SK-N-SH (cell line): ENCODE results near the gene SLC4A2. TPM values are rescaled to one million over a fixed set of nuclear protein-coding genes. Genes with fewer than 3 reads are reported as not detected.

Experiments
- CTCF ChIA-PET: fragments of 300-600, 350-600 bp; formaldehyde crosslinking; extraction: SDS; loops from one replicate; lab custom pipeline; 2021; lab: Yijun Ruan, JAX
- POLR2A ChIA-PET: fragments of 350-600 bp; sonication (Branson Sonifier 250); formaldehyde crosslinking; extraction: SDS; loops from one replicate; lab custom pipeline; 2020; ENCODE audit warnings: antibody characterized with exemption, inconsistent platforms; lab: Yijun Ruan, JAX
- DNase-seq: peaks from one replicate; pipeline ENCODE4 v3.0.0; 2012
- H2AFZ ChIP-seq: fragments of 200-600 bp; sonication (generic); 2 replicates; pipeline ENCODE4 v1.8.1; 2016; ENCODE audit warnings: antibody characterized with exemption, mild to moderate bottlenecking, low read depth
- H3F3A ChIP-seq: fragments of 200-600 bp; sonication (generic); replicated peaks from 2 replicates; pipeline ENCODE3; 2016; ENCODE audit warnings: antibody characterized with exemption, mild to moderate bottlenecking; ENCODE audit not compliant: insufficient read depth
- H3K27ac ChIP-seq, 2 experiments: fragments of 200-500 bp in 1 of 2; fragments of 200-600 bp in 1 of 2; sonication (Bioruptor generic) in 1 of 2; sonication (generic), shearing (Covaris generic) in 1 of 2; 2 replicates each; pipeline versions ENCODE4 v1.5.1 to v1.6.1; 2014 to 2016; ENCODE audit warnings: low read depth in 2 of 2, inconsistent platforms in 1 of 2, low read length in 1 of 2, mild to moderate bottlenecking in 1 of 2, mixed read lengths in 1 of 2
- H3K27me3 ChIP-seq: fragments of 200-600 bp; sonication (generic), shearing (Covaris generic); 2 replicates; pipeline ENCODE4 v1.6.1; 2016; ENCODE audit warnings: mixed run types; ENCODE audit not compliant: insufficient read depth
- H3K36me3 ChIP-seq, 2 experiments: fragments of 200-500 bp in 1 of 2; fragments of 200-600 bp in 1 of 2; sonication (Bioruptor generic) in 1 of 2; sonication (generic) in 1 of 2; replicated peaks in 1 of 2; 2 replicates each; pipeline versions ENCODE3 to v1.5.1; 2014 to 2016; ENCODE audit warnings: low read length in 1 of 2, mild to moderate bottlenecking in 1 of 2; ENCODE audit not compliant: insufficient read depth in 2 of 2, control insufficient read depth in 1 of 2
- H3K4me1 ChIP-seq, 2 experiments: fragments of 200-500 bp in 1 of 2; fragments of 200-600 bp in 1 of 2; sonication (Bioruptor generic) in 1 of 2; sonication (generic), shearing (Covaris generic) in 1 of 2; 2 replicates each; pipeline versions ENCODE4 v1.5.1 to v1.6.1; 2014 to 2016; ENCODE audit warnings: low read depth in 1 of 2, low read length in 1 of 2, mixed run types in 1 of 2; ENCODE audit not compliant: insufficient read depth in 2 of 2, control insufficient read depth in 1 of 2
- H3K4me2 ChIP-seq: fragments of 200-600 bp; sonication (generic), shearing (Covaris generic); 2 replicates; pipeline ENCODE4 v1.6.1; 2017; ENCODE audit warnings: mixed run types
- H3K4me3 ChIP-seq, 2 experiments: fragments of 200-500 bp in 1 of 2; fragments of 200-600 bp in 1 of 2; sonication (Bioruptor generic) in 1 of 2; sonication (generic), shearing (Covaris generic) in 1 of 2; 2 replicates each; pipeline versions ENCODE4 v1.5.1 to v1.8.1; 2014 to 2016; ENCODE audit warnings: low read depth in 2 of 2, inconsistent platforms in 1 of 2, low read length in 1 of 2, mild to moderate bottlenecking in 1 of 2, mixed read lengths in 1 of 2, moderate library complexity in 1 of 2
- H3K79me2 ChIP-seq: fragments of 200-600 bp; sonication (generic); 2 replicates; pipeline ENCODE4 v1.8.1; 2017; ENCODE audit warnings: mild to moderate bottlenecking; ENCODE audit not compliant: insufficient read depth
- H3K9ac ChIP-seq: fragments of 200-600 bp; sonication (generic); 2 replicates; pipeline ENCODE4 v1.6.1; 2017; ENCODE audit warnings: mixed run types
- H3K9me2 ChIP-seq: fragments of 200-600 bp; sonication (generic); 2 replicates; pipeline ENCODE4 v1.6.1; 2017; ENCODE audit warnings: mixed run types
- H3K9me3 ChIP-seq: fragments of 200-600 bp; sonication (generic); 2 replicates; pipeline ENCODE4 v1.6.1; 2017; ENCODE audit warnings: mixed run types, mild to moderate bottlenecking, moderate library complexity
- H4K20me1 ChIP-seq: fragments of 200-600 bp; sonication (generic); 2 replicates; pipeline ENCODE4 v1.6.1; 2017; ENCODE audit warnings: mild to moderate bottlenecking, mixed run types; ENCODE audit not compliant: insufficient read depth
- FOXJ3 ChIP-seq: sonication (generic); formaldehyde crosslinking; IDR thresholded peaks from 2 replicates; pipeline ENCODE4 v1.5.1; 2020; ENCODE audit warnings: mild to moderate bottlenecking, missing genetic modification reagents
- FOXM1 ChIP-seq: IDR thresholded peaks from 2 replicates; pipeline ENCODE4 v1.4.0; 2012; ENCODE audit warnings: low read depth, mild to moderate bottlenecking
- GATA2 ChIP-seq: sonication (generic); formaldehyde crosslinking; IDR thresholded peaks from 2 replicates; pipeline ENCODE4 v1.5.0; 2020; ENCODE audit warnings: mild to moderate bottlenecking, missing genetic modification reagents
- IRF3 ChIP-seq: fragments of 150-350 bp; IDR thresholded peaks from 2 replicates; pipeline ENCODE4 v1.6.1; 2016; ENCODE audit warnings: mild to moderate bottlenecking, low read depth, low read length
- NFIC ChIP-seq: IDR thresholded peaks from 2 replicates; pipeline ENCODE4 v1.4.0; 2012; ENCODE audit warnings: borderline replicate concordance
- NRF1 ChIP-seq: IDR thresholded peaks from 2 replicates; pipeline ENCODE4 v1.6.1; 2012; ENCODE audit warnings: low read depth, mild to moderate bottlenecking, low read length
- POLR2AphosphoS5 ChIP-seq: IDR thresholded peaks from 2 replicates; pipeline ENCODE4 v1.6.1; 2012; ENCODE audit warnings: low read depth, low read length
- RAD21 ChIP-seq: IDR thresholded peaks from 2 replicates; pipeline ENCODE4 v1.6.1; 2012; ENCODE audit warnings: mild to moderate bottlenecking, low read length
- TAF1 ChIP-seq: IDR thresholded peaks from 2 replicates; pipeline ENCODE4 v1.6.1; 2012; ENCODE audit warnings: low read depth, mild to moderate bottlenecking, low read length, moderate library complexity, borderline replicate concordance
- TEAD4 ChIP-seq: IDR thresholded peaks from 2 replicates; pipeline ENCODE4 v1.4.0; 2012; ENCODE audit warnings: mild to moderate bottlenecking, borderline replicate concordance; ENCODE audit not compliant: insufficient read depth
- YY1 ChIP-seq: IDR thresholded peaks from 2 replicates; pipeline ENCODE4 v1.4.0; 2012; ENCODE audit warnings: low read depth, mild to moderate bottlenecking
- WGBS: methylation state at CpG from one replicate; pipeline ENCODE4 v1.1.6; 2017; ENCODE audit warnings: low lambda C conversion rate; 5-methylcytosine and 5-hydroxymethylcytosine counted together
- polyA plus RNA-seq, 3 experiments: library from polyadenylated mRNA; depleted of rRNA; stranded (reverse); fragments of >200 nt; gene quantifications; 2 replicates each; pipeline ENCODE4 v1.2.3, GENCODE V29; 2012
- TF ChIP-seq, protein P1 (sequence below): fragments of 150-350 bp; IDR thresholded peaks from 2 replicates; pipeline ENCODE4 v1.6.1; 2017; ENCODE audit warnings: antibody characterized with exemption, low read length, low read depth, borderline replicate concordance
- TF ChIP-seq, protein P2 (sequence below): IDR thresholded peaks from 2 replicates; pipeline ENCODE4 v1.4.0; 2012; ENCODE audit warnings: low read depth, borderline replicate concordance

SLC4A2 gene
- polyA plus RNA-seq, 1 of the 3 experiments (the other 2 are of a cell fraction): 167 TPM

DNA sequence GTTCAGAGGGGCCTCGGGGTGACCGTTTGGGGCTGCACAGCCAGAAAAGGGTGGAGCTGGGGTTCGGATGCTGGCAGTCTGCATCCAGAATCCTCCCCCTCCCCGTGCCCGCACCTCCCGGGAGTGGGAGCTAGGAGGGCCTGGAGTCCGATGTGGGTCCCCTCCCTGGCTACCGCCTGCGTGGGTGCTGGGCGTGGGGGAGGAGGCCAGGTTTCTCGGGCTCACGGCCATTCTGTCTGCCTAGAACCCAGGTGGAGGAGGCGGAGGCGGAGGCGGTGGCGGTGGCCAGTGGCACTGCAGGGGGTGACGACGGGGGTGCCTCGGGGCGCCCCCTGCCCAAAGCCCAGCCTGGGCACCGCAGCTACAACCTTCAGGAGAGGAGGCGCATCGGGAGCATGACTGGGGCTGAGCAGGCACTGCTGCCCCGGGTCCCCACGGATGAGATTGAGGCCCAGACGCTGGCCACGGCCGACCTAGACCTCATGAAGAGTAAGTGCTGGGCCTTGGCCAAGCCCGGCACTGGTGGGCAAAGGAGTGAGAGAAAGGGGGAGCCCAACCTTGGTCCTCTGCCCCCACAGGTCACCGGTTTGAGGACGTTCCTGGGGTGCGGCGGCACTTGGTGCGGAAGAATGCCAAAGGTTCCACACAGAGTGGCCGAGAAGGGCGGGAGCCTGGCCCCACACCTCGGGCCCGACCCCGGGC lies 7.0 kb downstream of the SLC4A2 start:
- peaks cover 6 to 10% of the 10 kb centered on the region in 2 experiments; a peak in 3 of 4 replicates for H3K4me1 ChIP-seq
- H3K27ac ChIP-seq: no peak overlapping the region
- no peaks in the 10 kb centered on the region for H3F3A ChIP-seq
- H3K4me3 ChIP-seq: no peak overlapping the region
- CTCF ChIA-PET: interaction anchor here (0.7 to 12.2 kb wide), 8 partner anchors 7 to 103 kb away, joined by 3 to 126 read pairs (median 6); partner anchors contain the start of genes CDK5 and SLC4A2
- no peak overlapping the region for H2AFZ ChIP-seq
- H3K9me3 ChIP-seq: no peaks in the 10 kb centered on the region
- no peak for DNase-seq
- no peaks in the 10 kb centered on the region for H3K9me2 ChIP-seq
- no peak overlapping the region for H3K9ac ChIP-seq
- H4K20me1 ChIP-seq: peaks cover 30% of the 10 kb centered on the region
- H3K36me3 ChIP-seq: peaks cover 57 to 82% of the 10 kb centered on the region in 2 experiments
- TF ChIP-seq RAD21: no peak
- TF ChIP-seq NFIC: no peak
- no peak for TF ChIP-seq YY1
- TF ChIP-seq, protein P1, sequence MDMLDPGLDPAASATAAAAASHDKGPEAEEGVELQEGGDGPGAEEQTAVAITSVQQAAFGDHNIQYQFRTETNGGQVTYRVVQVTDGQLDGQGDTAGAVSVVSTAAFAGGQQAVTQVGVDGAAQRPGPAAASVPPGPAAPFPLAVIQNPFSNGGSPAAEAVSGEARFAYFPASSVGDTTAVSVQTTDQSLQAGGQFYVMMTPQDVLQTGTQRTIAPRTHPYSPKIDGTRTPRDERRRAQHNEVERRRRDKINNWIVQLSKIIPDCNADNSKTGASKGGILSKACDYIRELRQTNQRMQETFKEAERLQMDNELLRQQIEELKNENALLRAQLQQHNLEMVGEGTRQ: no peak
- TF ChIP-seq TEAD4: no peak
- TF ChIP-seq POLR2AphosphoS5: no peak
- TF ChIP-seq GATA2 (CRISPR knock-in tag): no peak
- TF ChIP-seq, protein P2, sequence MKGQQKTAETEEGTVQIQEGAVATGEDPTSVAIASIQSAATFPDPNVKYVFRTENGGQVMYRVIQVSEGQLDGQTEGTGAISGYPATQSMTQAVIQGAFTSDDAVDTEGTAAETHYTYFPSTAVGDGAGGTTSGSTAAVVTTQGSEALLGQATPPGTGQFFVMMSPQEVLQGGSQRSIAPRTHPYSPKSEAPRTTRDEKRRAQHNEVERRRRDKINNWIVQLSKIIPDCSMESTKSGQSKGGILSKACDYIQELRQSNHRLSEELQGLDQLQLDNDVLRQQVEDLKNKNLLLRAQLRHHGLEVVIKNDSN: no peak
- TF ChIP-seq NRF1: no peak
- TF ChIP-seq FOXM1: no peak
- no peak for TF ChIP-seq TAF1
- TF ChIP-seq IRF3: no peak
- 95% methylated on average over 29 of the region's 39 CpGs for WGBS
- POLR2A ChIA-PET: interaction anchor here (0.7 to 1.4 kb wide), 2 partner anchors 9 to 22 kb away, joined by 3 to 5 read pairs; no protein-coding TSS in a partner anchor
- no peaks in the 10 kb centered on the region for H3K27me3 ChIP-seq
- H3K4me2 ChIP-seq: no peak overlapping the region
- peaks cover 56% of the 10 kb centered on the region for H3K79me2 ChIP-seq

- H3K9me3 ChIP-seq: no peaks in the 10 kb centered on the region
- peaks cover 48% of the 10 kb centered on the region; the same call in 1 of the 2 replicates for H3K79me2 ChIP-seq
- no peaks in the 10 kb centered on the region for H3K9me2 ChIP-seq
- 78% methylated on average over 12 of the region's 12 CpGs for WGBS
- H3K4me3 ChIP-seq: no peak overlapping the region
- ChIA-PET CTCF (interaction anchor here (0.6 to 12.2 kb wide), 8 partner anchors 8 to 50 kb away, joined by 3 to 77 read pairs (median 5); partner anchors contain the start of genes CDK5 and SLC4A2), POLR2A (interaction anchor here (1.1 to 1.5 kb wide), 2 partner anchors 8 to 13 kb away, joined by 3 read pairs; partner anchors contain the start of gene FASTK)
- no peak overlapping the region for H3K27ac ChIP-seq
- H2AFZ ChIP-seq: no peak overlapping the region
- no peaks in the 10 kb centered on the region; a peak in 2 of 4 replicates for H3K4me1 ChIP-seq
- peaks cover 61 to 79% of the 10 kb centered on the region in 2 experiments for H3K36me3 ChIP-seq
- H3K9ac ChIP-seq: no peak overlapping the region
- no peaks in the 10 kb centered on the region for H3K27me3 ChIP-seq
- TF ChIP-seq FOXJ3 (CRISPR knock-in tag) (no peak), TEAD4 (0 out of 2 replicates have a peak, but pooled peaks have one; percentile 25)
- no peak for DNase-seq
- no peak overlapping the region for H3K4me2 ChIP-seq
- peaks cover 15% of the 10 kb centered on the region for H4K20me1 ChIP-seq
- peaks cover 14% of the 10 kb centered on the region for H3F3A ChIP-seq
Observed at GRCh38 chr7:151068069-151068773, 8.8 kb downstream of the SLC4A2 start.
